Activated CD8-positive, alpha-beta memory T cell treated with anti-CD3 and anti-CD28 coated beads for 24 hours (primary cell): ENCODE data around the gene DCPS.
"Not testable (repeated sequence)": the region's sequence is repeated elsewhere in the genome, so short reads cannot be mapped to it uniquely, and the experiment has no call there.

ENCODE experiments used
- DNase-seq: peaks from one replicate; pipeline ENCODE4 v3.0.0-alpha.2; 2020

Gene DCPS, protein sequence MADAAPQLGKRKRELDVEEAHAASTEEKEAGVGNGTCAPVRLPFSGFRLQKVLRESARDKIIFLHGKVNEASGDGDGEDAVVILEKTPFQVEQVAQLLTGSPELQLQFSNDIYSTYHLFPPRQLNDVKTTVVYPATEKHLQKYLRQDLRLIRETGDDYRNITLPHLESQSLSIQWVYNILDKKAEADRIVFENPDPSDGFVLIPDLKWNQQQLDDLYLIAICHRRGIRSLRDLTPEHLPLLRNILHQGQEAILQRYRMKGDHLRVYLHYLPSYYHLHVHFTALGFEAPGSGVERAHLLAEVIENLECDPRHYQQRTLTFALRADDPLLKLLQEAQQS

GRCh38 chr11:126303623-126304456 lies at the start of gene DCPS:
DCPS (plus strand) TSS chr11:126304060; CDS start chr11:126304081, 21 bp downstream.
- peak; percentile 96 for DNase-seq

DNA sequence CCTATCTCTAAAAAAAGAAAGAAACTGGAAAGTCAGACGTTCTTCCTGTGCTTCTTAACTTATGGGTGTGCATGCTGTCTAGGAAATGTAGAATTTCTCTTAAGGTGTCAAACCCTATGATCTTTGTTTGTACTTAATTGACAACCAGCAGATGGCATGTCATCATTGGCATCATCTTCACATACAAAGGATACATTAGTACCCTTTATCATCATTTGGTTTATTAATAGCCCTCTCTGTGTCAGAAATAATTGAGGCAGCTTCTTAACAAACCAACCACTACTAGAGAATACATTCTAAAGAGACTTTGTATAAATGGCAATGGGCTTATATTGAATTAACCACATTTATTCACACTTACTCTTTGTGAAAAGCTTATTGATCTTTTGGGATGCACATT lies 49.0 kb upstream of the DCPS start:
- no peak for DNase-seq

DNA sequence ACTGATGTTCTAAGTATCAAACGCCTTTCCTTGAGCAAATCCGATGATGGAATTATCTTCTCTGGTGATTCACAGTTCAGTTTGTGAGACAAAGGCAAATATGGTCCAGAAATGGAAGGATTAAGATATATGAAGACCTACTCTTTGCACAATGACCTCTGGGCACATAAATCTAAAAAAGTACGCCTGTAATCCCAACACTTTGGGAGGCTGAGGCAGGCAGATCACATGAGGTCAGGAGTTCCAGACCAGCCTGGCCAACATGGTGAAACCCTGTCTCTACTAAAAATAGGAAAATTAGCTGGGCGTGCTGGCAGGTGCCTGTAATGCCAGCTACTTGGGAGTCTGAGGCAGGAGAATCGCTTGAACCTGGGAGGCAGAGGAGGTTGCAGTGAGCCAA lies 48.4 kb upstream of the DCPS start:
- DNase-seq, result not testable (repeated sequence)

DNA sequence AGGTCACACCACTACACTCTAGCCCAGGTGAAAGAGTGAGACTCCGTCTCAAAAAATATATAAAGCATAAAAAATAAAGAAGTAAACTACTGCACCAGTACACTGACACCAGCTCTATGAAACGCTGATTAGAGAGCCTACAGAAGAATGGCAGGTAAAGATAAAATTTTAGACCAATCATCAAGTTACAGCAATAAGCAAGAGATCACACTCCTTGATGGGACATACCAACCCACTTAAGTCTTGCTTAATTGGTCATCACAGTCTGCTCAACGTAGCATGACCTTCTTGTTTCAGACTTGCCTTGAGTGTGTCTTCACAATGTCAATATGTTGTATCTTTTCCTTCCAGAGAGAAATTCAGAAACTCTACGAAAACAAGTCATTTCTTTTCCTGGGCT lies 47.6 kb upstream of the DCPS start:
- no peak for DNase-seq

DNA sequence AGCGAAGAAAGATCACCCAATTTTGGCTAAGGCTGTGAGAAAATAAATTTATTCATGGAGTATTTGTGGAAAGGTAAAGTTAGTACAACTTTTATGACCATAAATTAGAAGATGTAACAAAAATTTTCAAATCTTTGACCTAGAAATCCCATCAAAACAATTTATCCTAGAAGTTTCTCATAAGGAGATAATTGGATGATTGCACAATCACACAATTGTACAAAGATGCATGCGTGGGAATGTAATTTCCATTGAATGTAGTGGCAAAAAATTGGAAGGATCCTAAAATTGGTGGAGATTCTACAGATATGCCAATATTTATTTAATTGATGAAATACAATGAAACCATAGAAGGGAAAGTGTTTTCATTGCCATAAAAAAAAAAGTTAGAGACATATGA lies 46.7 kb upstream of the DCPS start:
- DNase-seq, result no peak

DNA sequence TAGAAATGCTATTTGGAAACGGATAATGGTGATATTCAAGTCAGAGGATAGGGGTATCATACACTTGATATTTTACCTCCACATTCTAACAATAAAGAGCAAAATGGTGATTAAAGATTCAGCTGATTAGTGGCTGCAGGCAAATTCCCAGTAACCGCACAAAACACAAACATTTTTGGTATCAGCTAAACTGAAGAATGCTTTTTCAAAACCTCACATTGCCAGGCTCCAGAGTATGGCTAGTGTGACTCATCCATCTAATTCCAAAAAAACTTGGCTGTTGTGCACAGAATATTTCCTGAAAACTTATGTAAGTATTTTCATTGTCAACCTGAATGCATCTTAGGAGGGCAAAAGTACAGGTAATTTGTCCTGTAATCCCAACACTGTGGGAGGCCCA lies 46.1 kb upstream of the DCPS start:
- DNase-seq, result no peak

DNA sequence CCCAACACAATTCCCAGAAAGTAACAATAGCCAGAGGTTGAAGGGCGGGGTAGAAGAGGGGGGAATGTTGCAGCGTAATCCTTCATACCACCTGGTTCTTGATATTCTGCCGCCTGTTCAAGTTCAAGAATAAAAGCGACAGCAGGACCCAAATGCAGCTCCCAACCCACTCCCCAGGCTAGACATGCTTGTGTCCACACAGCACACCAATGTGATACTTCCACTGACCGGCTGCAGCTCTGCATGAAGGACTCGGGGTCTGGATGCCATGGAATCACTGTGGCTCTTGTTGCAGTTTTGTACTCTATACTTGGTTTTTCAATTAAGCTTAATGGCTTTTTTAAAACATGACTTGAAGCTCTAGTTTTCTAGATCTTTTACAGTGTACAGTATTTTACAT lies 41.6 kb upstream of the DCPS start:
- no peak for DNase-seq

- no peak for DNase-seq
Observed at GRCh38 chr11:126263489-126263888, 40.4 kb upstream of the DCPS start.

DNA sequence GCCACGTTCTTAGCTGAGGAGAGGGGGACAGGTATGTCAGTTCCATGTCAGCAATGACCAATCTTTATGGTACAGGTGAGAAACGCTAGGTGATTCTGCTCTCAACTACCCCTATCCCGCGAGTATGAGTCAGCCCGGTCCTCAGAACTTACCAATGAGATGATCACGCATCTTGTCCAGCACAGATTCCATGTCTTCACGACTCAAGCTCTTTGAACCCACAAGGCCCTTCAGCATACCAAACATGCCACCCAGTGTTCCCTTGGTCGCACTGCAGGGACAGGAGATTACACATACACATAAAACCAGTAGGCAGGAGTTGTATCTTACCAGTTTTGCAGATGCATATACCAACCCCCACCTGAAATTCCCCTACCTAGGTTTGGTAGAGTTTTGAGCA lies 38.0 kb upstream of the DCPS start:
- no peak for DNase-seq

GRCh38 chr11:126267650-126268049 lies 36.2 kb upstream of the DCPS start:
- no peak for DNase-seq

- no peak for DNase-seq
Observed at GRCh38 chr11:126268361-126268707, 35.5 kb upstream of the DCPS start.

DNA sequence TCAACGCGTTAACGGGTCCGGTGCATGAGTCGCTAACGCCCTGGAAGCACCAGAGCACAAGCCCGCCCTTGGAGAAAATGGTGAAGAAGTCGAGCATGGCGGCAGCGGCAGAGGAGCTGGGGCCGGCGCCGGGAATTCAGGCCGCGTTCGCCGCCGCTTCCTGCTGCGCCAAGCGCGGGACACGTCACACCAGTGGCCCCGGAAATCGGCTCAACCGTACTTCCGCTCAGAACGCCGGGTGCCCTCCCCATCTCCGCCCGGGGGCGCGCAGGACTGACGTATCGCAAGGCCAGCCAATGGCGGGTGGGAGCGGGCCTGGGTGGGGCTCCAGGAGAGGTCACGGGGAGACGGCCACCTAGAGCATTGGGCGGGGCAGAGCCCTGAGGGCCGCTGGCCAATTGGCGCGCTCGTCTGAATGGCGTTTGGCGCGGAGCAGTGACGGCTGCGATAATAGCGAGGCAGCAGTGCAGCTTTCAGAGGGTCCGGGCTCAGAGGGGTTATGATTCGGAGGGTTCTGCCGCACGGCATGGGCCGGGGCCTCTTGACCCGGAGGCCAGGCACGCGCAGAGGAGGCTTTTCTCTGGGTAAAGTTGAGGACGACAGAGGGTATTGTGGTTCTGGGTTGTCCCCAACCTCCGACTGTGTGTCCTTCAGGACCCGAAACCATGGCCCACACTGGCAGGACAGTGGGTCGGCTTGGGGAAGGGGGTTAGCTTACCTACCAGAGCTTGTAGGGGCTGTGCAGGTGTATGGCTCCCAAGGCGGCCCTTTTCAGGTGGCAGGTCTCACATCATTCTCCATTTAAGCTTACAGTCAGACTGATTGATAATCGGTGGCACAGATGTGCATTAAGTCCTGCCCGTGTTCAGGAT lies 34.9 kb upstream of the DCPS start, which contains the start of the genes FOXRED1 and SRPRA:
FOXRED1 (plus strand) TSS at position 447 of the 872 bp plus-strand sequence; CDS start at position 500, 53 bp downstream.
SRPRA (minus strand) TSS at position 188 of the 872 bp plus-strand sequence; CDS start at position 97, 91 bp downstream.
- DNase-seq, result peak; percentile 100

DNA sequence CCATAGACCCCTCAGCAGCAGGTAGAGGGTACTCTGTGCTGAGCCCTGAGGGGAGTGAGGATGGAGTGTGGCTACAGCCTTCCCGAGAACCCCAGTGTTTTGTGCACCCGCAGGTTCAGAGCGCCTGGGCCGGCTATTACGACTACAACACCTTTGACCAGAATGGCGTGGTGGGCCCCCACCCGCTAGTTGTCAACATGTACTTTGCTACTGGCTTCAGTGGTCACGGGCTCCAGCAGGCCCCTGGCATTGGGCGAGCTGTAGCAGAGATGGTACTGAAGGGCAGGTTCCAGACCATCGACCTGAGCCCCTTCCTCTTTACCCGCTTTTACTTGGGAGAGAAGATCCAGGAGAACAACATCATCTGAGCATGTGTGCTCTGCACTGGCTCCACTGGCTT lies 26.5 kb upstream of the DCPS start:
- DNase-seq, result no peak

- DNase-seq, result no peak
Observed at GRCh38 chr11:126277780-126278179, 26.1 kb upstream of the DCPS start.

DNA sequence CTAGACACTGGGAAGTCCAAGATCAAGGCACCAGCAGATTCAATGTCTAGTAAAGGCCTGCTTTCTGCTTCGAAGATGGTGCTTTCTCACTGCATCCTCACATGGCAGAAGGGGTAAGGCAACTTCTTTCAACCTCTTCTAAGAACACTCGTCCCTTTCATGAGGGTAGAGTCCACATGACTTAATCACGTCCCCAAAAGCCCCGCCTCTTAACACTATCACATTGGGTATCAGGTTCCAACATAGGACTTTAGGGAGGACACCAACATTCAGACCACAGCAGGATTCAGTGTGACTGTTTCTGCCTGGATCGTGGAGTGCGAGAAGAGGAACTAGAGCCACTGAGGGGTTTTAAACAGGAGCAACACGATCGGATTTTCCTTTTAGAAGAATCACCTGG lies 24.7 kb upstream of the DCPS start:
- no peak for DNase-seq

GRCh38 chr11:126280595-126280994 lies 23.3 kb upstream of the DCPS start:
- DNase-seq, result no peak

DNA sequence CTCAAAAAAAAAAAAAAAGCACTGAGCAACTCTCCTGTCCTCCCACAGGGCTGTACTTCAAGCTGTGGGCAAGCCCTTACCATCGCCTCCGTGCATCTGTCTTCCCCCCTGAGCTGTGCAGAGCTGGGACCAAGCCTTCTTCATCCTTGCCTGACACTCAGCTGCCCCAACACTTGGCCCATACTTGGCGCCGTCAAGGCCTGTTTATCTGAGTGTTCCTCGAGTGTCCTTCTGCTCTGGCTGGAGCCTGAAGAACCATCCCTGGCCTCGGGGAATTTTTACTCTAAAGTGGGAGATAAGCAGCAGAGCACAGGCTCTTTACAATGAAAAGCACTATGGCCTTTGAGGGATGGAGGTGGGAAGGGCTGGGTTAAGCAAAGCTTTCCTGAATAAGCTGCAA lies 22.6 kb upstream of the DCPS start:
- DNase-seq, result no peak

- no peak for DNase-seq
Observed at GRCh38 chr11:126281666-126282175, 22.1 kb upstream of the DCPS start.

GRCh38 chr11:126282361-126282735 lies 21.5 kb upstream of the DCPS start:
- peak; percentile 76 for DNase-seq

GRCh38 chr11:126282736-126283591 lies 20.9 kb upstream of the DCPS start, which contains the start of gene TIRAP:
TIRAP (plus strand) TSS chr11:126283093; CDS start chr11:126290895, 7,802 bp downstream.
- DNase-seq, result peak; percentile 86

DNA sequence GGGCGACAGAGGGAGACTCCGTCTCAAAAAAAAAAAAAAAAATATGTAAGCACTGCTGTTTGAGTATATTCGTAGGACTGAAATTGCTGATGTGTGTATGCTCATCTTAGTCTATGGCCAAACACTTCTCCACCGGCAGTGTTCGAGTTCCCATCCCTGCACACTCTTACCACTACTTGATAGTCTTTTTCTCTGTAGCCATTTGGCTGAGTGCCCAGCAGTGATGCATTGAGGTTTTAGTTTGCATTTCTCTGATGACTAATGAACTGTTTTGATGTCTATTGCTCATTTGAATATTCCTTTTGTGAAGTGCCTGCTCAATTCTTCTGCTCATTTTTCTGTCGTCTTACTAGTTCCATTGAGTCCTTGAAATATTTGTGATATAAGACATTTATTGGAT lies 19.0 kb upstream of the DCPS start:
- peak; percentile 90 for DNase-seq

- no peak for DNase-seq
Observed at GRCh38 chr11:126288237-126288636, 15.6 kb upstream of the DCPS start.
